Omental fat pad (tissue), 4 donors: Measurements from ENCODE around the gene GATA5. TPM values are rescaled to one million over a fixed set of nuclear protein-coding genes. Genes with fewer than 3 reads are reported as not detected.

Source experiments
- ATAC-seq: fragments of 150-250 bp; one replicate; pipeline ENCODE4 v1.9.1; 2016; ENCODE audit warnings: mild to moderate bottlenecking, moderate library complexity; ENCODE audit not compliant: low FRiP score
- DNase-seq: peaks from one replicate; pipeline ENCODE4 v3.0.0-alpha.2; 2019; ENCODE audit warnings: low spot score
- CTCF ChIP-seq, 3 donors: fragments of 450-650 bp; IDR thresholded peaks; one replicate each; pipeline ENCODE4 v1.5.1; 2016 to 2017; ENCODE audit warnings: antibody characterized with exemption in 3 of 3, mild to moderate bottlenecking in 3 of 3, moderate library complexity in 2 of 3
- total RNA-seq, 4 donors: library from RNA; depleted of rRNA; stranded (reverse); fragments of >200 nt; gene quantifications; one replicate each; pipeline ENCODE4 v1.1.0, GENCODE V29; 2016

Gene GATA5
- total RNA-seq, 4 donors from 2014 or later: 1.3 to 3.7 (median 1.7) TPM

GRCh38 chr20:62466072-62466760, 9.6 kb downstream of the GATA5 start:
- ATAC-seq (no peak), DNase-seq (no peak)
- TF ChIP-seq CTCF (IDR thresholded peaks at IDR 0.05): no peak

- no peak for ATAC-seq
- no peak for DNase-seq
- TF ChIP-seq CTCF (IDR thresholded peaks at IDR 0.05): no peak
Measured at GRCh38 chr20:62464990-62465389, 10.8 kb downstream of the GATA5 start.

- TF ChIP-seq CTCF (IDR thresholded peaks at IDR 0.05): no peak
- ATAC-seq (no peak), DNase-seq (no peak)
Measured at GRCh38 chr20:62464425-62464770, 11.4 kb downstream of the GATA5 start.

GRCh38 chr20:62463651-62464424, 12.0 kb downstream of the GATA5 start:
- TF ChIP-seq CTCF (IDR thresholded peaks at IDR 0.05): no peak
- ATAC-seq (no peak), DNase-seq (no peak)

GRCh38 chr20:62462976-62463592, 12.7 kb downstream of the GATA5 start:
- TF ChIP-seq CTCF (IDR thresholded peaks at IDR 0.05): no peak
- ATAC-seq: no peak
- DNase-seq: no peak

- DNase-seq: no peak
- ATAC-seq: no peak
- TF ChIP-seq CTCF (IDR thresholded peaks at IDR 0.05): no peak
Measured at GRCh38 chr20:62461834-62462233, 14.0 kb downstream of the GATA5 start.
